HEK293 (cell line): Measurements from ENCODE around the gene TCOF1.

Experiments used
- CTCF ChIA-PET: fragments of 350-600 bp; formaldehyde crosslinking; extraction: SDS; loops from one replicate; lab custom pipeline; 2021; ENCODE audit warnings: antibody characterized with exemption; lab: Yijun Ruan, JAX
- POLR2A ChIA-PET: fragments of 300-600 bp; formaldehyde crosslinking; extraction: SDS; loops from one replicate; lab custom pipeline; 2020; ENCODE audit warnings: antibody characterized with exemption, inconsistent platforms; lab: Yijun Ruan, JAX
- H3K27ac ChIP-seq: fragments of 200-500 bp; sonication (Bioruptor generic); 2 replicates; pipeline ENCODE4 v1.5.1; 2014; ENCODE audit warnings: low read depth, low read length, control low read depth, inconsistent platforms; ENCODE audit errors: extremely low read depth
- H3K36me3 ChIP-seq, 2 experiments: fragments of 200-500 bp in 1 of 2; sonication (Bioruptor generic) in 1 of 2; 1 replicate in 1 of 2; 2 replicates in 1 of 2; pipeline ENCODE4 v1.5.1; 2014 to 2017; ENCODE audit warnings: inconsistent platforms in 2 of 2, low read length in 2 of 2; ENCODE audit not compliant: control insufficient read depth in 2 of 2, insufficient read depth in 1 of 2
- H3K4me1 ChIP-seq: fragments of 200-500 bp; sonication (Bioruptor generic); 2 replicates; pipeline ENCODE4 v1.5.1; 2014; ENCODE audit warnings: mild to moderate bottlenecking, low read length, inconsistent platforms; ENCODE audit not compliant: control insufficient read depth, insufficient read depth
- H3K4me3 ChIP-seq: 2 replicates; pipeline ENCODE4 v1.5.1; 2011; ENCODE audit warnings: low read depth, mild to moderate bottlenecking, control low read depth, low read length, moderate library complexity
- H3K9me3 ChIP-seq: fragments of 200-500 bp; sonication (Bioruptor generic); 2 replicates; pipeline ENCODE4 v1.5.1; 2014; ENCODE audit warnings: low read depth, low read length, inconsistent platforms; ENCODE audit not compliant: control insufficient read depth, insufficient read depth
- EGR2 ChIP-seq: fragments of 450-650 bp; formaldehyde crosslinking; IDR thresholded peaks from 2 replicates; pipeline ENCODE4 v1.5.1; 2016; ENCODE audit warnings: low read depth, missing biosample characterization, missing genetic modification characterization
- FEZF1 ChIP-seq: fragments of 450-650 bp; formaldehyde crosslinking; IDR thresholded peaks from 2 replicates; pipeline ENCODE4 v1.5.1; 2016; ENCODE audit warnings: missing biosample characterization, missing genetic modification characterization
- MYNN ChIP-seq: fragments of 450-650 bp; formaldehyde crosslinking; IDR thresholded peaks from 2 replicates; pipeline ENCODE4 v1.5.1; 2016; ENCODE audit warnings: missing biosample characterization, missing genetic modification characterization, borderline replicate concordance
- YY1 ChIP-seq: fragments of 450-650 bp; formaldehyde crosslinking; IDR thresholded peaks from 2 replicates; pipeline ENCODE4 v1.5.1; 2018; ENCODE audit warnings: missing biosample characterization, missing genetic modification characterization
- YY2 ChIP-seq: fragments of 450-650 bp; formaldehyde crosslinking; IDR thresholded peaks from 2 replicates; pipeline ENCODE4 v1.5.1; 2016; ENCODE audit warnings: missing biosample characterization, missing genetic modification characterization
- ZIC2 ChIP-seq: fragments of 450-650 bp; formaldehyde crosslinking; IDR thresholded peaks from 2 replicates; pipeline ENCODE4 v1.5.1; 2016; ENCODE audit warnings: missing biosample characterization, missing genetic modification characterization
- ZNF121 ChIP-seq: fragments of 450-650 bp; formaldehyde crosslinking; IDR thresholded peaks from 2 replicates; pipeline ENCODE4 v1.5.1; 2016; ENCODE audit warnings: missing biosample characterization, missing genetic modification characterization
- ZNF148 ChIP-seq: fragments of 450-650 bp; formaldehyde crosslinking; IDR thresholded peaks from 2 replicates; pipeline ENCODE4 v1.5.0; 2017; ENCODE audit warnings: missing biosample characterization, missing genetic modification characterization, borderline replicate concordance
- ZNF214 ChIP-seq: fragments of 450-650 bp; formaldehyde crosslinking; IDR thresholded peaks from 2 replicates; pipeline ENCODE4 v1.5.1; 2017; ENCODE audit warnings: missing biosample characterization, mild to moderate bottlenecking, missing genetic modification characterization, borderline replicate concordance
- ZNF23 ChIP-seq: fragments of 450-650 bp; formaldehyde crosslinking; IDR thresholded peaks from 2 replicates; pipeline ENCODE4 v1.5.1; 2016; ENCODE audit warnings: missing biosample characterization, missing genetic modification characterization, borderline replicate concordance
- ZNF280D ChIP-seq: fragments of 450-650 bp; formaldehyde crosslinking; IDR thresholded peaks from 2 replicates; pipeline ENCODE4 v1.5.1; 2016; ENCODE audit warnings: missing biosample characterization, missing genetic modification characterization
- ZNF335 ChIP-seq: fragments of 450-650 bp; formaldehyde crosslinking; conservative IDR thresholded peaks from 2 replicates; pipeline ENCODE4 v1.5.1; 2016; ENCODE audit warnings: missing biosample characterization, missing genetic modification characterization
- ZNF404 ChIP-seq: fragments of 450-650 bp; formaldehyde crosslinking; IDR thresholded peaks from 2 replicates; pipeline ENCODE4 v1.5.1; 2017; ENCODE audit warnings: missing biosample characterization, missing genetic modification characterization
- ZNF48 ChIP-seq: fragments of 450-650 bp; formaldehyde crosslinking; IDR thresholded peaks from 2 replicates; pipeline ENCODE4 v1.5.1; 2016; ENCODE audit warnings: missing biosample characterization, missing genetic modification characterization
- ZNF513 ChIP-seq: fragments of 450-650 bp; IDR thresholded peaks from 2 replicates; pipeline ENCODE4 v1.5.1; 2018; ENCODE audit warnings: missing biosample characterization, missing genetic modification characterization
- ZNF670 ChIP-seq: fragments of 450-650 bp; formaldehyde crosslinking; IDR thresholded peaks from 2 replicates; pipeline ENCODE4 v1.5.1; 2016; ENCODE audit warnings: missing biosample characterization, missing genetic modification characterization, low read depth
- ZNF677 ChIP-seq: fragments of 450-650 bp; IDR thresholded peaks from 2 replicates; pipeline ENCODE4 v1.5.0; 2018; ENCODE audit warnings: missing biosample characterization, mild to moderate bottlenecking, missing genetic modification characterization, moderate library complexity
- ZNF701 ChIP-seq: fragments of 450-650 bp; formaldehyde crosslinking; IDR thresholded peaks from 2 replicates; pipeline ENCODE4 v1.5.1; 2016; ENCODE audit warnings: missing biosample characterization, missing genetic modification characterization
- ZNF791 ChIP-seq: fragments of 450-650 bp; formaldehyde crosslinking; IDR thresholded peaks from 2 replicates; pipeline ENCODE4 v1.5.1; 2016; ENCODE audit warnings: missing biosample characterization, missing genetic modification characterization
- ZNF837 ChIP-seq: fragments of 450-650 bp; formaldehyde crosslinking; IDR thresholded peaks from 2 replicates; pipeline ENCODE4 v1.5.1; 2016; ENCODE audit warnings: missing biosample characterization, missing genetic modification characterization
- ZSCAN23 ChIP-seq: fragments of 450-650 bp; formaldehyde crosslinking; IDR thresholded peaks from 2 replicates; pipeline ENCODE4 v1.5.1; 2016; ENCODE audit warnings: missing biosample characterization, missing genetic modification characterization
- TF ChIP-seq, protein P1 (sequence below): fragments of 450-650 bp; formaldehyde crosslinking; IDR thresholded peaks from 2 replicates; pipeline ENCODE4 v1.5.1; 2017; ENCODE audit warnings: missing biosample characterization, mild to moderate bottlenecking, missing genetic modification characterization, moderate library complexity

Gene TCOF1

GRCh38 chr5:150345716-150346115 is 11.8 kb upstream of the TCOF1 start:
- POLR2A ChIA-PET: no interaction called here
- no peaks in the 10 kb centered on the region for H3K4me1 ChIP-seq
- H3K9me3 ChIP-seq: no peaks in the 10 kb centered on the region
- no peak overlapping the region for H3K27ac ChIP-seq
- CTCF ChIA-PET: no interaction called here
- H3K36me3 ChIP-seq: no peaks in the 10 kb centered on the region
- H3K4me3 ChIP-seq: no peak overlapping the region
- 0 out of 2 replicates have a peak, but pooled peaks have one; percentile 42 for TF ChIP-seq ZNF121 (tag by site-specific recombination)
- no peak for TF ChIP-seq ZSCAN23

DNA sequence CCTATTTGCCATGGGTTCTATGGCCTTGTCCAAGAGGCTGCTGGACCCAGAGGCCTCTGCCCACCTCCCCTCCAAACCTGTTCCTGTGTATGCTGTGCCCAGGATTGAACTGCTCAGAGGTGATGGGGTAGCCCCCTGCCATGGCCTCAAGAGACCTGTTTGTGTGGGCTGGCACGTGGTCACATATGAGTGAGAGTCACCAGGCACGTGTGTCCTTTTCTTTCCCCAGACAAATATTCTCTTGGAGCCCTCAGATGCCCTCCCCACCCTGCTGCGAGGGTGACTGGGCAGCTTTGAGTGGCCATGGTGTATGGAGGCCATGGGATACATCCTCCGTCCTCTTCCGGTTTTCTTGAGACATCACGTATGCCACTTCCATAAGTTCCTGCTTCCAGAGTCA is 10.9 kb upstream of the TCOF1 start:
- Histone ChIP-seq H3K36me3 (no peaks in the 10 kb centered on the region), H3K4me1 (no peaks in the 10 kb centered on the region), H3K4me3 (no peak overlapping the region), H3K27ac (no peak overlapping the region), H3K9me3 (no peaks in the 10 kb centered on the region)
- no peak for TF ChIP-seq EGR2 (tag by site-specific recombination)
- TF ChIP-seq ZNF513: no peak
- TF ChIP-seq ZNF670 (tag by site-specific recombination): no peak
- TF ChIP-seq ZNF23 (tag by site-specific recombination): no peak
- no peak for TF ChIP-seq ZNF148 (tag by site-specific recombination)
- TF ChIP-seq ZNF837 (tag by site-specific recombination): no peak
- no peak for TF ChIP-seq YY2 (tag by site-specific recombination)
- no peak for TF ChIP-seq ZNF701 (tag by site-specific recombination)
- no peak for TF ChIP-seq ZNF335
- no peak for TF ChIP-seq ZNF214
- no peak for TF ChIP-seq ZNF48 (tag by site-specific recombination)
- no peak for TF ChIP-seq FEZF1 (tag by site-specific recombination)
- TF ChIP-seq ZNF280D: no peak
- no peak for TF ChIP-seq YY1 (tag by site-specific recombination)
- TF ChIP-seq ZNF404 (tag by site-specific recombination): no peak
- TF ChIP-seq, protein P1, sequence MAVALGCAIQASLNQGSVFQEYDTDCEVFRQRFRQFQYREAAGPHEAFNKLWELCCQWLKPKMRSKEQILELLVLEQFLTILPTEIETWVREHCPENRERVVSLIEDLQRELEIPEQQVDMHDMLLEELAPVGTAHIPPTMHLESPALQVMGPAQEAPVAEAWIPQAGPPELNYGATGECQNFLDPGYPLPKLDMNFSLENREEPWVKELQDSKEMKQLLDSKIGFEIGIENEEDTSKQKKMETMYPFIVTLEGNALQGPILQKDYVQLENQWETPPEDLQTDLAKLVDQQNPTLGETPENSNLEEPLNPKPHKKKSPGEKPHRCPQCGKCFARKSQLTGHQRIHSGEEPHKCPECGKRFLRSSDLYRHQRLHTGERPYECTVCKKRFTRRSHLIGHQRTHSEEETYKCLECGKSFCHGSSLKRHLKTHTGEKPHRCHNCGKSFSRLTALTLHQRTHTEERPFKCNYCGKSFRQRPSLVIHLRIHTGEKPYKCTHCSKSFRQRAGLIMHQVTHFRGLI (tag by site-specific recombination): no peak
- no peak for TF ChIP-seq MYNN (tag by site-specific recombination)
- no peak for TF ChIP-seq ZIC2 (tag by site-specific recombination)
- TF ChIP-seq ZNF791 (tag by site-specific recombination): no peak
- TF ChIP-seq ZNF677 (tag by site-specific recombination): no peak
- POLR2A ChIA-PET: no interaction called here
- CTCF ChIA-PET: interaction anchor here (0.6 kb wide), 1 partner anchor 74 kb away, joined by 4 read pairs; no protein-coding TSS in a partner anchor
